ENCODE measurements around the gene THSD7A. TPM values are rescaled to one million over a fixed set of nuclear protein-coding genes. Genes with fewer than 3 reads are reported as not detected.

Gene THSD7A
- total RNA-seq, 2 experiments from 2014 or later: not detected

- no peak overlapping the region for H3K27ac Mint-ChIP-seq
- H3K4me1 Mint-ChIP-seq: no peaks in the 10 kb centered on the region
- ATAC-seq (no peak), DNase-seq (no peak)
- H3K36me3 Mint-ChIP-seq (ENCODE audit: low read depth): no peaks in the 10 kb centered on the region
- H3K9me3 Mint-ChIP-seq (ENCODE audit: low read depth): no peaks in the 10 kb centered on the region
- no peaks in the 10 kb centered on the region for H3K27me3 Mint-ChIP-seq
- POLR2A ChIA-PET: no interaction called here
- intact Hi-C loops (cut with DNase I, micrococcal nuclease): no loop called here
- H3K4me3 Mint-ChIP-seq: no peak overlapping the region
- CTCF ChIA-PET: interaction anchor here (1.0 kb wide), 1 partner anchor 10 kb away, joined by 3 read pairs; no protein-coding TSS in a partner anchor
Observed at GRCh38 chr7:11841657-11842056, 9.7 kb upstream of the THSD7A start.

- peaks cover 13% of the 10 kb centered on the region for H3K4me1 Mint-ChIP-seq
- no peaks in the 10 kb centered on the region for H3K9me3 Mint-ChIP-seq (ENCODE audit: low read depth)
- ATAC-seq (no peak), DNase-seq (no peak)
- no peak overlapping the region for H3K4me3 Mint-ChIP-seq
- peaks cover 21% of the 10 kb centered on the region for H3K27me3 Mint-ChIP-seq
- no peak overlapping the region for H3K27ac Mint-ChIP-seq
- H3K36me3 Mint-ChIP-seq (ENCODE audit: low read depth): no peaks in the 10 kb centered on the region
- POLR2A ChIA-PET: no interaction called here
- intact Hi-C loops (cut with DNase I, micrococcal nuclease): loop anchor here in 1 of 2 experiments (5.0 kb wide), 1 partner anchor 657 kb away; no protein-coding TSS in a partner anchor
- CTCF ChIA-PET: no interaction called here
Observed at GRCh38 chr7:11835260-11835659, 3.3 kb upstream of the THSD7A start.

GRCh38 chr7:11833431-11833830 is 1.4 kb upstream of the THSD7A start:
- CTCF ChIA-PET: no interaction called here
- H3K36me3 Mint-ChIP-seq (ENCODE audit: low read depth): no peaks in the 10 kb centered on the region

DNA sequence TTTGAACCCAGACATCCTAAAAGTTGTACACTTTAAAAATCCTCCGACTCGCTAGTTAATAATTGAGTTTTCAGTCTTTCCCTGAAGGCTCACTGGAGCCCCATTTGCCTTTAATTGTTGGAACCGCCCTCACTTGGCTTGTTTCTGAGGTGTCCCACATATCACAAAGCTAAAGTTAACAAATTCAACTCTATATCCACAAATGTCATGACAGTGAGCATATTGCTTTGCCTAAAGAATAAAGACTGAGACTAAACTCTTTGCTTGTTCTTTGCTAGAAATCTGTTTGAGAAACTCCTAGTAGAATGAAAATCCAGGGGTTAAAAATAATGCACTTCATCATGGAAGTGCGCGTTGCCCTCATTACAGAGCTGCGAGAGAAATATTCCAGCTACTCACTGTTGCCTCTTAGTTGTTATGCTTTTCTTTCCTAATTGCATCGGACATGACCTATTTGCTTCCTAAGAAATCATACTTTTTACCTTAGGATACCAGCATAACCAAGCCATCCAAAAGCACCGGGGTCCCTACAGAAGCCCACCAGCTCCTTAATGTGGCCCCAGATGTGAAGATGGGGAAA is 752 bp downstream of the THSD7A start:
- H3K9me3 Mint-ChIP-seq (ENCODE audit: low read depth): no peaks in the 10 kb centered on the region
- no peak for DNase-seq
- H3K36me3 Mint-ChIP-seq (ENCODE audit: low read depth): no peaks in the 10 kb centered on the region
- intact Hi-C loops (cut with DNase I, micrococcal nuclease): loop anchor here (5.0 kb wide), 1 partner anchor 491 kb away; no protein-coding TSS in a partner anchor
- H3K4me1 Mint-ChIP-seq: peaks cover 13% of the 10 kb centered on the region
- H3K4me3 Mint-ChIP-seq: peak overlapping the region; percentile 15
- no peak for ATAC-seq
- ChIA-PET CTCF (interaction anchor here (0.6 kb wide), 1 partner anchor 11 kb away, joined by 3 read pairs; no protein-coding TSS in a partner anchor), POLR2A (no interaction called here)
- peaks cover 41% of the 10 kb centered on the region for H3K27me3 Mint-ChIP-seq
- H3K27ac Mint-ChIP-seq: no peak overlapping the region

More at GRCh38 chr7:11833431-11833830, 1.4 kb upstream of the THSD7A start:
- Mint-ChIP-seq H3K4me1 (peaks cover 13% of the 10 kb centered on the region), H3K27ac (no peak overlapping the region), H3K4me3 (no peak overlapping the region), H3K27me3 (peaks cover 30% of the 10 kb centered on the region), H3K9me3 (ENCODE audit: low read depth) (no peaks in the 10 kb centered on the region)
- no peak for DNase-seq
- POLR2A ChIA-PET: no interaction called here
- no peak for ATAC-seq
- intact Hi-C loops (cut with DNase I, micrococcal nuclease): loop anchor here (5.0 kb wide), 1 partner anchor 489 kb away; no protein-coding TSS in a partner anchor

DNA sequence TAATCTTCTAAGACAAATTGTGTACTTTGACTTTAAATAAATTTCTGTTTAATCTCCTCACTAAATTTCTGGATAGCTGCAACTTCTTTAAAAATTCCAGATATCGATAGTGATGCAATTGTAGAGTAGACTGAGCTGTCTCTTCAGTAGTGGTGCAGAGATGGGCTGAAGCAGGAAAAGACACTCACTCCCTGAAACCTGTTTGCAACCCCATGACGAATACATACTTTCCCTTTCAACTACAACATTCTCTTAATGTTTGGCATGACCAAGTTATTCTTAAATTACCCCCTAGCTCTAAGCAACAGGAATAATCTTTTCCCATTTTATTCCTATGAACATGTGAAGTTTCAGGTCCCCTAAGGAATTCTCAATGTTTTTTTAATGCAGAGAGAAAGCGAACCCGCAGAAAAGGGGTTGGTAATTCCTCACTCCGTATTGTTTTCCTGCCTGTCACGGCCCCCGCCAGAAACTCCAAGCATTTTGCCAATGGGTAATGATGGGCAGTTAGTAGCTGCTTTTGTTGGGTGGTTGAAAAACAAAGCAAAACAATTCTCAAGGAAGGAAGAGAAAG is 1.3 kb downstream of the THSD7A start:
- ATAC-seq (peak; percentile 53), DNase-seq (no peak)
- Mint-ChIP-seq H3K27ac (no peak overlapping the region), H3K4me3 (peak overlapping the region; percentile 15), H3K4me1 (peaks cover 13% of the 10 kb centered on the region), H3K27me3 (peaks cover 41% of the 10 kb centered on the region), H3K9me3 (ENCODE audit: low read depth) (no peaks in the 10 kb centered on the region), H3K36me3 (ENCODE audit: low read depth) (no peaks in the 10 kb centered on the region)
- POLR2A ChIA-PET: no interaction called here
- CTCF ChIA-PET: interaction anchor here (0.6 kb wide), 1 partner anchor 11 kb away, joined by 3 read pairs; no protein-coding TSS in a partner anchor
- intact Hi-C loops (cut with DNase I, micrococcal nuclease): loop anchor here (5.0 kb wide), 1 partner anchor 492 kb away; no protein-coding TSS in a partner anchor

DNA sequence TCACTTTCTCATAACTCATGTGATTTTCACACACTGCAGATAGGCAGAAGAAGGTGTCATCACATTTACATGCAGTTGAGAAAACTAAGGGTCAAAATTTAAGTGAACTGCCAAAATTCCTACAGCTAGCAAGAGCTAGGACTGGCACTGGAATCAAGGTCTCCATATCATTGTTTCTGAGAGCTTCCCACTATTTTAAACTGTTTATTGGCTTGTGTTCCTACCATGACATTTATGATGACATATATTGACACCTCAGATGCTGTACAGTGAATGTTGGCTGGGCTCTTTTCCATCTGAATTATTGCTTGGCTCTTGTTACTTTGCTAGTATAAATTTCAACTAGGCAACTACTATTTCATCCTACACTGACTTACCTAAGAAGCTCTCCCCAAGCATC is 2.0 kb downstream of the THSD7A start:
- intact Hi-C loops (cut with DNase I, micrococcal nuclease): loop anchor here (5.0 kb wide), 1 partner anchor 492 kb away; no protein-coding TSS in a partner anchor
- no peak for DNase-seq
- ChIA-PET POLR2A (no interaction called here), CTCF (no interaction called here)
- peaks cover 13% of the 10 kb centered on the region for H3K4me1 Mint-ChIP-seq
- H3K27ac Mint-ChIP-seq: no peak overlapping the region
- ATAC-seq: no peak
- H3K9me3 Mint-ChIP-seq (ENCODE audit: low read depth): no peaks in the 10 kb centered on the region
- H3K4me3 Mint-ChIP-seq: no peak overlapping the region
- H3K27me3 Mint-ChIP-seq: peaks cover 41% of the 10 kb centered on the region
- no peaks in the 10 kb centered on the region for H3K36me3 Mint-ChIP-seq (ENCODE audit: low read depth)

DNA sequence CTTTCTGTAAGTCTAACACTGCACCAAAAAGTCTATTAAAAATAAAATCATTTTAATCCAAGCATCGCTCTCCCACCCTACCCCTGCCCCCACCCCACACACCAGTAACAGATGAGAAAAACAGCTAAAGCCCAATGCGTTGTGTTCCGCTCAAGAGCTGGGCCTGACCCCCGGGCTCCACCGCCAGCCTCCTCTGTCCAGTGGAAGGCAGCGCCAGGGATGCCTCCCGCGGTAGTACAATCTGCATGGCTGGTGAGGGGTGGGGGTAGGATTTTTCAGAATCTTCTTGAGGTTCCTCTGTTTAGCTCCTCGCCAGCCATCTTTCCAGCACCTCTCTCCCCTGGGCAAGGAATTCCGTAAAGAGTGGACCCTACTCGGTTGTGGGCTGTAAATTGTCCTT is 12.1 kb downstream of the THSD7A start:
- no peak for ATAC-seq
- ChIA-PET CTCF (interaction anchor here (0.6 kb wide), 1 partner anchor 8 kb away, joined by 3 read pairs; no protein-coding TSS in a partner anchor), POLR2A (no interaction called here)
- Mint-ChIP-seq H3K9me3 (ENCODE audit: low read depth) (no peaks in the 10 kb centered on the region), H3K36me3 (ENCODE audit: low read depth) (no peaks in the 10 kb centered on the region), H3K27ac (no peak overlapping the region), H3K4me3 (no peak overlapping the region), H3K27me3 (no peaks in the 10 kb centered on the region), H3K4me1 (no peaks in the 10 kb centered on the region)
- DNase-seq: no peak
- intact Hi-C loops (cut with DNase I, micrococcal nuclease): no loop called here

DNA sequence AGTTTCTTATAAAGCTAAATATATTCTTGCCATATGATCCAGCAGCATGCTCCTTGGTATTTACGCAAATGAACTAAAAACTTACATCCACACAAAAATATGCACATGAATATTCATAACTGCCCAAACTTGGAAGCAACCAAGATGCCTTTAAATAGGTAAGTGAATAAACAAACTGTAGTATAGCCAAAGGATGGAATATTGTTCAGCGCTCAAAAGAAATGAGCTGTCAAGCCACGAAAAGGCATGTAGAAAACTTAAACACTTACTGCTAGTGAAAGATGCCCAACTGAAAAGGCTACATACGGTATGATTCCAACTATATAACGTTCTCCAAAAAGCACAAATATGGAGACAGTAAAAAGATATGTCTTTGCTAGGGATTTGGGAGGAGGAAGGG is 12.7 kb downstream of the THSD7A start:
- intact Hi-C loops (cut with DNase I, micrococcal nuclease): no loop called here

GRCh38 chr7:11818281-11818680 is 13.7 kb downstream of the THSD7A start:
- H3K27ac Mint-ChIP-seq: no peak overlapping the region
- intact Hi-C loops (cut with DNase I, micrococcal nuclease): no loop called here
- H3K9me3 Mint-ChIP-seq (ENCODE audit: low read depth): no peaks in the 10 kb centered on the region
- ATAC-seq (no peak), DNase-seq (no peak)
- H3K36me3 Mint-ChIP-seq (ENCODE audit: low read depth): no peaks in the 10 kb centered on the region
- no peaks in the 10 kb centered on the region for H3K27me3 Mint-ChIP-seq
- CTCF ChIA-PET: no interaction called here
- H3K4me1 Mint-ChIP-seq: no peaks in the 10 kb centered on the region
- no peak overlapping the region for H3K4me3 Mint-ChIP-seq
- POLR2A ChIA-PET: no interaction called here

More for the DNA sequence above, 12.7 kb downstream of the THSD7A start:
- Mint-ChIP-seq H3K27ac (no peak overlapping the region), H3K36me3 (ENCODE audit: low read depth) (no peaks in the 10 kb centered on the region), H3K27me3 (no peaks in the 10 kb centered on the region), H3K9me3 (ENCODE audit: low read depth) (no peaks in the 10 kb centered on the region), H3K4me1 (no peaks in the 10 kb centered on the region), H3K4me3 (no peak overlapping the region)
- POLR2A ChIA-PET: no interaction called here
- CTCF ChIA-PET: no interaction called here
- DNase-seq: no peak
- no peak for ATAC-seq

- no peak overlapping the region for H3K4me3 Mint-ChIP-seq
- intact Hi-C loops (cut with DNase I, micrococcal nuclease): no loop called here
- ChIA-PET POLR2A (no interaction called here), CTCF (no interaction called here)
- no peaks in the 10 kb centered on the region for H3K4me1 Mint-ChIP-seq
- DNase-seq (no peak), ATAC-seq (no peak)
- H3K27me3 Mint-ChIP-seq: no peaks in the 10 kb centered on the region
- H3K9me3 Mint-ChIP-seq (ENCODE audit: low read depth): no peaks in the 10 kb centered on the region
- H3K36me3 Mint-ChIP-seq (ENCODE audit: low read depth): no peaks in the 10 kb centered on the region
- no peak overlapping the region for H3K27ac Mint-ChIP-seq
Observed at GRCh38 chr7:11817111-11817740, 14.8 kb downstream of the THSD7A start.

DNA sequence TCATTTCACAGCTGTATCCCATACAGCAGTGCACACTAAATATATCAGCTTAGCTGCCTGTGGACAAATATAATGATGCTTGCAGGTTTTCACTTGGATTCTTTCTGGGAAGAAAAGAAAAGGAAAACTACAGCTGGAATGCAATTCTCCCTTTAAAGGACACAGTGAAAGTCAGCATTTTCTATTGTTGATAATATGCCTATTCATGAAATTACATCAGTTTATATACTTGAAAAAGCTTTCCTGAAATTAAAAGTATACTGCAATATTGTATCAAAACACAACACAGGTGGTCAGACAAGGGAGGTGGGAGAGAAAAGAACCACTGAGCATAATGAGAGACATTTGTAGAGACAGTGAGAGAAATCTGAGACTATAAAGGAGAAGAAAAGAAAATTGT is 20.3 kb downstream of the THSD7A start:
- H3K27ac Mint-ChIP-seq: no peak overlapping the region
- no peaks in the 10 kb centered on the region for H3K9me3 Mint-ChIP-seq (ENCODE audit: low read depth)
- H3K27me3 Mint-ChIP-seq: peaks cover 2% of the 10 kb centered on the region
- ATAC-seq (no peak), DNase-seq (no peak)
- H3K4me3 Mint-ChIP-seq: no peak overlapping the region
- ChIA-PET CTCF (no interaction called here), POLR2A (no interaction called here)
- intact Hi-C loops (cut with DNase I, micrococcal nuclease): no loop called here
- H3K4me1 Mint-ChIP-seq: no peaks in the 10 kb centered on the region
- no peaks in the 10 kb centered on the region for H3K36me3 Mint-ChIP-seq (ENCODE audit: low read depth)

DNA sequence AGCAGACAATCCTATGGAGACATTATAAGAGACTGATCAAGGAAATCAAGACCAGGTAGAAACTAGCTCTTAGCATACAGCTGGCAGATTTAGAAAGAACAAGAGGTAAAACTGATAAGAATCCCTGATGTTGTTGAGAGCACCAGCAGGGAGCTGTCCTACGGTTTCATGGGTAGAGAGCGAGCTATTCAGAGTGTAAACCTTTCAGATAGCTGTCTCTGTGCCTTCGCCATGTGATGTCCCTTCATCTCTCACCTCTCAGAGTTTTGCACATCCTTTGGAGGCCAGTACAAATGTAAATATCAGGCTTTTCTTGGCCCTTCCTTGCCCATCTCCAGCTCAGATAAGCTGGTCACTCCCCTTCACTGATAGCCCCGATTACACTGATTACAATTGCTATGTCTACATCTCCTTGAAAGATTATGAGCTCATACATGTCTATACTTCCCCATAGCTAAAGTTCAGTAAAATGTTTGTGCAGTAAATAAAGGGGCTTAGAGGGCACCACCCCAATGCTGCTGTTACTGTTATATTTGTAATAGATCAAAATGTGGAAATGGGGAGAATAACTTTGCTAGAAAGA is 21.9 kb downstream of the THSD7A start:
- intact Hi-C loops (cut with DNase I, micrococcal nuclease): no loop called here
- ChIA-PET POLR2A (no interaction called here), CTCF (no interaction called here)
- H3K4me1 Mint-ChIP-seq: no peaks in the 10 kb centered on the region
- no peak overlapping the region for H3K4me3 Mint-ChIP-seq
- H3K27me3 Mint-ChIP-seq: peaks cover 2% of the 10 kb centered on the region
- ATAC-seq (no peak), DNase-seq (no peak)
- no peak overlapping the region for H3K27ac Mint-ChIP-seq
- H3K36me3 Mint-ChIP-seq (ENCODE audit: low read depth): no peaks in the 10 kb centered on the region
- no peaks in the 10 kb centered on the region for H3K9me3 Mint-ChIP-seq (ENCODE audit: low read depth)

Data from activated CD4-positive, alpha-beta T cell treated with anti-CD3 and anti-CD28 coated beads for 36 hours (primary cell).